SW 1271 (cell line): Measurements from ENCODE around the gene FBXW5.

Experiments used
- DNase-seq, 2 experiments: peaks; one replicate each; lab custom pipeline; 2025; lab: John Stamatoyannopoulos, UW

Gene FBXW5

DNA sequence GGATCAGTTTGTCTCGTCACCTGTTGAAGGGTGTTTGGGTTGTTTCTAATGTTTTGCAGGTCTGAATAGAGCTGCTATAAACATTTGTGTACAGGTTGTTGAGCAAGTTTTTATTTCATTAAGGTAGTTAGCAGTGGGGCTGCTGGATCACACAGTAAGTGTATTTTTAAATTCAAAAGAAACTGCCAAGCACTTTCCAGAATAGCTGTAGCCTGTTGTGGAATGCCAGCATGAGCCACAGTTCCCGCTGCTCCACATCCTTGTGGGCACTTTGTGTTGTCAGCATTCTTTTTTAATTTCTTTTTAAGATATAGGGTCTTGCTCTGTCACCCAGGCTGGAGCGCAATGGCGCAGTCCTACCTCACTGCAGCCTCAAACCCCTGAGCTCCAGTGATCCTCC is 14.5 kb downstream of the FBXW5 start:
- no peak for DNase-seq

DNA sequence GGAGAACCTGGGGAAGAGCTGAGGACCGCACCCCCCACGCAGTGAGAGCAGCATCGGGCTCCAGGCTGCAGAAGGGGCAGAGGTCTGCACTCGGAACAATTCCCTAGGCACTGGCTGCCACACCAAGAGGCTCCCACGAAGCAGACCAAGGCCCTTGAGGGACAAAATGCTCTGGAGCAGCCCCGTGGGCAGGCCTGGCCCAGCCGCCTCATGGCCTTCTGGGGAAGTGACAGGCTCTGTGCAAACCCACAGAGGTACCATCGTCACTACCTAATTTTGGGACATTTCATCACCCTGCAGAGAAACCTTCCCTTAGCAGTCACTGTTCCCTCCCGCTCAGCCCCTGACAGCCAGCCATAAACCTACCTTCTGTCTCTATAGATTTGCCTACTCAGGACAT is 15.9 kb downstream of the FBXW5 start:
- DNase-seq, result no peak

DNA sequence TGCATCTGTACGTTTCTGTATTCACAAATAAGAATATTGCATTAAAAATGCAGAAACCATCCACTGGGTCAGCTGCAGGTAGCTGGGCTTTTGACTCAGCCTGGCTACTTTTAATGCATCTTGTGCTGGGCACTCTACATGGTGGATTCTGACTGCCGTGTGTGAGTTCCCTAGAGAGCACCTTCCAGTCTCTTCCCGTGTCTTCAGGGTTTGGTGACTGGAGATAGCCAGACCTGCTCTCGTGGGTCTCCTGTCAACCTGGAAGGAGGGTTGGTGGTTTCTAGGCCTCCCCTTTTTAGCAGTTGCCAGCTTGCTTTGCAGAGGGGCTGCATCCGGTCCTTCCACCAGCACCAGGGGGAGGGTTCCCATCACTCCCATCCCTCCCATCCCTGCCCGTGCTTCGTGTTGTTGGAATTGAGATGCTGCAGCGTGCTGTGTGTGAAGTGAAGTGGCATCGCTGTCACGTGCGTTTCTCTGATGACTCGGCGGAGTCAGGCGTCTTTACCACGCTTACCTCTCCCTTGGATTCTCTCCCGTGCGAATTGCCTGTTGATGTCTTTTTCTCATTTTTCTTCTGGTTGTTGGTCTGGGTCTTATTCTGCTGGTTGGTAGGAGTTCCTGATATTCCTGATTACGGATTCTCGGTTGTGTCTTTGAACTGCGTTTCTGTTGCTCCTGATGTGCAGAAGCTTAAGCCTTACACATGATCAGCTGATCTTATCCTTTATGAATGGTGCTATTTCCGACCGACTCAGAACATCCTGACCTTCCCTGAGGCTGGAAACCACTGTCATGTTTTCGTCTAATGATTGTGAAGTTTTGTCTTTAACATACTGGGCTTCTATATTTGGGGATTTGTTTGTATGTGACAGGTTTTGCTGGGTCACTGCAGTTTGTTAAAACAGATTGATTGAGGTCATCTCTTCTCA is 16.9 kb downstream of the FBXW5 start:
- DNase-seq, result no peak

DNA sequence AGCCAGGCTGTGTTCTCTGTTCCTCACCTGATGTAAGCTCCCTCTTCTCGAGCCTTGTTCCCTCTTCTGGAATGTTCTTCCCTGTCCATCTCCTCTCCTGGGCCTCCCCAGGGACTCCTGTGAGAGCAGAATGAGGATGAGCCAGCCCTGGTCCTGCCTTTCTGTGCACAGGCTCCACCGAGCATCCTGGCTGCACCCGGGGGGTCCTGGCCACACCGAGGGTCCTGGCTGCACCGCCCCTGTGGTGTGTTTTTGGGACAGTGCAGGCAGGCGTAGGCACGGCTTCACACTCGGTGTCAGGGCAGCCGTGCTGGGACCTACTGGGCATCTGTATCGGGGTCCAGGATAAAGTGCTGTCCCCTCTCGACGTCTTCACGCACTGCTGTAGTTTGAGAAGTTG is 17.8 kb downstream of the FBXW5 start:
- no peak for DNase-seq

DNA sequence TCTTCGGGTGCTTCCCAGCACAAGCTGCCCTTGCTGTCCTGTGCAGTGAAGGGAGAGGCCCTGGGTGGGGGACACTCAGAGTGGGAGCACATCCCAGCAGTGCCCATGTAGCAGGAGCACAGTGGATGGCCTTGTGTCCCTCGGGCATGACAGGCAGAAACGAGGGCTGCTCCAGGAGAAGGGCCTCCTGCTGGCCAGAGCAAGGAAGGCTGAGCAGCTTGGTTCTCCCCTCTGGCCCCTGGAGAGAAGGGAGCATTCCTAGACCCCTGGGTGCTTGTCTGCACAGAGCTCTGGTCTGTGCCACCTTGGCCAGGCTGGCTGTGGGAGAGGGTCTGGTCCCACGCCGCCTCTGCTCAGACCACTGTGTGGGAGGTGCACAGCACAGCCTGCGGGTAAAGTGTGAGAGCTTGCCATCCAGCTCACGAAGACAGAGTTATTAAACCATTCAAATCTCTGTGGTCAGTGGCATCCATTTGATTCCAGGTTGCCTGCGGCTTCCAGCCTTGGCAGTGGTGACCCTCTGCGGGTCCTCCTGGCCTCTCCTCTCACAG is 18.3 kb downstream of the FBXW5 start:
- no peak for DNase-seq

DNA sequence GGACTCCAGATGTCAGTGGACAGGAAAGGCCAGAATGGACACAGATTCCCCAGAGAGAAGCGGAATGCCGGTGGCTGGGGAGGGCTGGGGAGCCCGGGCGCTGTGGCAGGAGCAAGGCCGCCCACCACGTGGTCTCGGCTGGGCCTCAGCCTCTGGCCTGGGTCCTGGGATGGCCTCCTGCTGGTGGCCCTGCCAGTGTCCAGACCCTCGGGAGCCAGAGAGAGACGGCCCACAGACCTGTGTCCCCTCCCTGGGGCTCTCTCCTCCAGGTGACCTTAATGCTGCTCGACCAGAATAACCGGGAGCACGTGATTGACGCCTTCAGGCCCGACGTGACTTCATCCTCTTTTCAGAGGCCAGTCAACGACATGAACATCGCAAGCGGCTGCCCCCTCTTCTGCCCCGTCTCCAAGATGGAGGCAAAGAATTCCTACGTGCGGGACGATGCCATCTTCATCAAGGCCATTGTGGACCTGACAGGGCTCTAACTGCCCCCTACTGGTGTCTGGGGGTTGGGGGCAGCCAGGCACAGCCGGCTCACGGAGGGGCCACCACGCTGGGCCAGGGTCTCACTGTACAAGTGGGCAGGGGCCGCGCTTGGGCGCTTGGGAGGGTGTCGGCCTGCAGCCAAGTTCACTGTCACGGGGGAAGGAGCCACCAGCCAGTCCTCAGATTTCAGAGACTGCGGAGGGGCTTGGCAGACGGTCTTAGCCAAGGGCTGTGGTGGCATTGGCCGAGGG is 19.0 kb downstream of the FBXW5 start:
- DNase-seq, result no peak

DNA sequence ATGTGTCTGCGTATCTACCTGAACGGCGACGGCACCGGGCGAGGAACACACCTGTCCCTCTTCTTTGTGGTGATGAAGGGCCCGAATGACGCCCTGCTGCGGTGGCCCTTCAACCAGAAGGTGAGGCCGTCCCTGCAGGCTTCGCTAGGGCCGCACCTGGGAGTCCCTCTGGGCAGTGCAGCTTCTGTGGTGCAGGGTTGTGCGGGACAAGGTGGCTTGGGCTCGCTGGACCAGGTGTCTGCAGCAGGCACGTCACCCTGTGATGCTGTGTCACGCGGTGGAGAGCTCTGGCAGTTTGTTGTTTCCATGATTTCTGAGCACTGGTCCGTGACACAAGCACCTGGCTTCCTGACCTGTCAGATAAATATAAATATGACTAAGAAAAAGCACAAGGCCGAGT is 20.7 kb downstream of the FBXW5 start:
- DNase-seq, result no peak

DNA sequence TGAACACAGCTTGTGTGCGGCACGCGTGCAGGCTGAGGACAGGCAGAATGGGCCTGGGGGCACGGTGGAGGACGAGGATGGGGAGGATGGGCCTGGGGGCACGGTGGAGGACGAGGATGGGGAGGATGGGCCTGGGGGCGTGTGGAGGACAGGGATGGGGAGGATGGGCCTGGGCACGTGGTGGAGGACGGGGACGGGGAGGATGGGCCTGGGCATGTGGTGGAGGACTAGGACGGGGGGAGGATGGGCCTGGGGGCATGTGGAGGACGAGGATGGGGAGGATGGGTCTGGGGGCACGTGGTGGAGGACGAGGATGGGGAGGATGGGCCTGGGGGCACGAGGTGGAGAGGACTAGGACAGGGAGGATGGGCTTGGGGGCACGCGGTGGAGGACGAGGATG is 22.0 kb downstream of the FBXW5 start:
- no peak for DNase-seq

DNA sequence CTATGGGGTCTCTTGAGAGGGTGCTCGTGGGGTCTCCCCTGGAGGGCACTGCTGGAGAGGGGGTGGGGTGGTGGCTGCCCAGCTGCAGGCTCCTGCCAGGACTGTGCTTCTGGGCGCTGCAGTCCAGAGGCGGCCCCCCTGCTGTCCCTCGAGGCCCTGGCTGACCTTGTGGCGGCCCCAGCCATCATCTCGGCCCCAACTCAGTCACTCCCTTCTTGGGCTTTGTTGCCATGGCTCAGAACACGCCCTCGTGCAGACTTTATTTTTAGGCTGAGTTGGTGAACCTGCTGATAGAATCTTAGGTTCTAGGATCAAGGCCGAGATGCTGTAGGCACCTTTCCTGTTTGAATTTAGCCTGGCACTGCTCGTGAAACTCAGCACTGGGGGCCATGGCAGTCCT is 22.8 kb downstream of the FBXW5 start:
- DNase-seq, result no peak

DNA sequence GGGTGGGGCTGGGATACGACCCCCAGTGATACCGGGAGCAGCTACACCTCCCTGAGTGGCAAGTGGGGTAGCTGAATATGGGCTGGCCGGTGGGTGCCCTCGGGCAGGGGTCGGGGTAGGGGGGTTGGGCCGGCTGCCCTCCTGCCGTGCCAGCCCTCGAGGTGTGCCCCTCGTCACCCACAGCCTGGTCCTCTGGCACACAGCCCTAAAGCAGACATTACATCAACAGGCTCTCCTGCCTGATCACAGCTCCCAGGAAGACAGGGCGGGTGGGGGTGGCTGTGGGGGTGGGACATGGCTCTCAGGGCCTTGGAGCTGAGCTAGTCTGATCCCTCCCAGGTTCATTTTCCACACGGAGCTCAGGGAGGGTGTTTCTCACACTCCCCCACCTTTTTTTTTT is 23.2 kb downstream of the FBXW5 start:
- DNase-seq, result no peak

DNA sequence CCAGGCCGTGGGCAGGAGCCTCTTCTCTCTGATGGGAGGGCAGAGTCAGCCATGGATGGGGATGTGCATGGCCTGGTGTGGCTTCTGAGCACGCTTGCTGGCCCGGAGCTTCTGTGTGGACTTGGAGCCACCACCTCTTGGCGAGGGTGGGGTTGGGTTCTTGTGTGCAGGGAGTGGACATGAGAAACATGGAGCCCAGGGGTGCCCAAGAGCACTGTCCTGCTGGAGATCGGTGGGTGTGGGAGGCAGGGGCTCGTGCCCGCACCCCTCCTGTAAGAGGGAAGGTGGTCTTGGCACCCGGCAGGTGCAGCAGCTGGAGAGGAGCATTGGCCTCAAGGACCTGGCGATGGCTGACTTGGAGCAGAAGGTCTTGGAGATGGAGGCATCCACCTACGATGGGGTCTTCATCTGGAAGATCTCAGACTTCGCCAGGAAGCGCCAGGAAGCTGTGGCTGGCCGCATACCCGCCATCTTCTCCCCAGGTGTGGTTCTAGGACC is 23.8 kb downstream of the FBXW5 start:
- DNase-seq, result no peak

DNA sequence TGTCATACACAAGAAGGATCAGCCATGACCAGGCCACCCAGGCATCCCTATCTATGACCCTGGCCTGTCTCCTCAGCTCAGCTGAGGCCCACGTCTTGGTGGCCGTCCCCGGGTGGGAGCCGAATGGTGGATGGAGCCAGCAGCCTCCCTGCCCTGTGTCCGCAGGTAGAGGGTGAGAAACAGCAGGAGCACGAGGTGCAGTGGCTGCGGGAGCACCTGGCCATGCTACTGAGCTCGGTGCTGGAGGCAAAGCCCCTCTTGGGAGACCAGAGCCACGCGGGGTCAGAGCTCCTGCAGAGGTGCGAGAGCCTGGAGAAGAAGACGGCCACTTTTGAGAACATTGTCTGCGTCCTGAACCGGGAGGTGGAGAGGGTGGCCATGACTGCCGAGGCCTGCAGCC is 24.5 kb downstream of the FBXW5 start:
- no peak for DNase-seq

DNA sequence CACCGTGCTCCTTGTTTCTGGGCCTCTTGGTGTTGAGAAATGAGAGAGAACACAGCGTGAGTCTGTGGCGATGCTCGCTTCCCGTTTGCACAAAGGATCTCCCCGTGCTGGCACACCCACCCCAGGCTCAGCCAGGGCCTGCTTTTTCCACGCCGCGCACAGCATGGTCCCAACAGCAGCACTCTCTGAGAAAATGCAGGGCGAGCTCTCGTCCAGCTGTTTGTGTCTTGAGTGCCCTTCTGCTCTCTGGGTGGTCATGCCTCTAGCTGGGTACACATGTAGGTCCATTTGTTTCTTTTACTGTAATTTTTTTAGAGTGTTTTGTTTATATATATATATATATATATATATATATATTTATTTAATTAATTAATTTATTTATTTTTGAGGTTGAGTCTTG is 26.6 kb downstream of the FBXW5 start:
- no peak for DNase-seq

DNA sequence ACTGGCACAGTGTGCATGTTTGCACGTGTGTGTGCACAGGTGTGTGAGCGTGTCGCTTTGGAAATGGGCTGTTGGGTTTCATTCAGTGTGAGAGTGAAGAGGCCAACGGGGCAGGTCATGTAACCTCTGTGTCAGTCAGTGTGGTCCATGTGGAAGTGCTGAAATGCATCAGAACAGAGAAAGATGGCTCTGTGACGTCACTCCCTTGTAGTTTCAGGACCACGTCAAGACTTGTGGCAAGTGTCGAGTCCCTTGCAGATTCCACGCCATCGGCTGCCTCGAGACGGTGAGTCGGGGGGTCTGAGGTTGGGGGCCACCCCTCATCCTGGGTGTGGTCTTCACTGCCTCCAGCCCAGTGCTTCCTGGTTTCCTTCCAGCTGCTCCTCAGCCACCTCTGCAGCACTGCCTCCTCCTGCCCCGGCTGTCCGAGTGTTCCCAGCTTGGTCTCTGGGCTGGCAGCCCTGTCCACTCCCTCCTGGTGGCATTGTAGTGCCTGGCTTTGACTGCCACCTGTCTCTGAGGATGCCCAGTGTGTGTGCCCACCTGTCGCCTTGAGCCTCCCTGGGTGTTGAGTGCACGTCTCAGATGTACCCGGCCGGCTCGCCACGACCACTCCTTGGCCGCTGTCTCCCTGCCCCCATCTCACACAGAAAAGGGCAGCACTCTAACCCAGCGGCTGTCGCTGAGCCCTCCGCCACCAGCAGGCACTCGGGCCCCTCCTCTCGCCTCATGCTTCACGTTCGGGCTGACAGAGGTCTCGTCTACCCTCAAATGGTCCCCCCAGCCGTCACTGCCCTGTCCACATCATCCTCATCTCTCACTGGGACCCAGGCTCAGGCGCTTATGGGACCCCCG is 28.0 kb downstream of the FBXW5 start:
- DNase-seq, result no peak

DNA sequence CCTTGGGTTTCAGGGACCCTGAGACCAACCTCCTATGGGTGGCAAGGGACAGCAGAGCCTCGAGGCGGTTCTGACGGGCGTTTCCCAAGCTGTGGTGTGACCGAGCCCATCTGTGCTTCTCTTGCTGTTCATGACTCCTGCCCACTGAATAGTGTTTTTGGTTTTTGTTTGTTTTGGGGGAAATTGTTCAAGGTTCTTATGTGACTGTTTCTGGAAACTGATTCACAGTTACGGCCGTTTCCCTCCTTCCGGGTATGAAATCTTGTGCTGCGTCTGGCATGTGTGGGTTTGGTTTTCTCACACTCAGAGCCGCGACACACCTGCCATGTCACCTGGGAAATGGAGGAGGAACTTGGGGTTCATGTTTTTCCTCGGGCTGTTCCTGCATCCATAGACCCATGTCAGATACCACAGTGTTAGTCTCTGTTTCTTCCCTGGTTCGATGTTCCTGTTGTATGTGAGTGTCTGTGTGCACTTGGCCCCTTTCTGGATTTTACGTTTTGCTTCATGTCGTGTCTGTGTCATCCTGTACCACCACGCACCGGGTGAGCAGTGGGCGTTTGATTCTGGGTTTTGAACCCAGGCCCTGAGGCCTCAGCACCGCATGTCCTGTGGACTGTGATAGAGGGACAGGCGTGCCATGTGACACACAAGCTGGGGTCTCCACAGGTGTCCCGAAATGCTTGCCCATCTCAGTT is 28.8 kb downstream of the FBXW5 start:
- DNase-seq, result no peak

DNA sequence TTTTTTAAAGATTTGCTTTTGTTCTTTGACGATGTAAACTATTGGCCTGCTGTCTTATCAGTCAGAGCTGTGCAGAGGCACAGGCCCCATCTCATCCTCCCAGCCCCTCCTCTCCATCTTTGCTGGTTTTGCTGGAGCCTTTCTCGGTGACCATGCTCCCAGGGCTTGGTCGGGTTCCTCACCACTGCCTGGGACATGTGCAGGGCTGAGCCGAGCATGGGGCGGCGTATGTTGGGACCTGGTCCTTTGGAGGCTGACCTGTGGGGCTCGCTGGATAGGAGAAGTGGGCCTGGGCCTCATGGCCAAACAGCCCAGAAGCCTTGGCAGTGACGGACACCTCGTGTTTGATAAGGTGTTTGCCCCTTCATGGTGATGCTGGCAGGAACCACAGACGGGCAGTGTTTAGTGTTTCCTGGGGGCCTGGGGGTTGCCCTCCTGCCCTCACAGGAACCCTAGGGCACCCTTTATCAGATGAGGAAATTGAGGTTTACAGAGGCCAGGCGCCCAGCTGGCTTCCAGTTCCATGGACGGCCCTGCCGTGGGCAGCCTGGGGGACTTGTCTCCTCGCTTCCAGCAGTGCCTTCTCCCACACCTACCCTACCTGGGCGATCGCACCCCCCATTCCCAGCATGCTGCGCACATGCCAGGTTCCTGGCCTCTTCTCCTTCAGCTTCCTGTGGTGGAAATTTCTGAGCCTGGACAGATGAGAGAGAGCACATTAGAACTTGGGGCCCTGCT is 30.7 kb downstream of the FBXW5 start:
- no peak for DNase-seq

DNA sequence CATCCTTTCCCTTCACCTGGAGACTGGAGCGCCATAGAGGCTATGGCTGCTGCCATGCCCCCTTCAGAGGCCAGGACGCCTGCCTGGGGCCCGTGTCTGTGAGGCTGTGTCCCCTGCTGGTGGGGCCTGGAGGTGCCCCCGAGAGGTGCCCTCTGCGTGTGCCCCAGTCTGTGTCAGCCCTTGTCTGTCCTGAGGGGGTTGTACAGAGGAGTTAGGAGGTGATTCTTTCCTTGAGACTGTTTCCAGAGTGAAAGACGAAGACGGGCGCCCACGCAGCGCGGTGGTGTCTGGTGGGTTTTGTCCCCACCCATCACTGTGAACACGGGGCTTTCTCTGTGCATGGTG is 33.7 kb downstream of the FBXW5 start:
- DNase-seq, result no peak

DNA sequence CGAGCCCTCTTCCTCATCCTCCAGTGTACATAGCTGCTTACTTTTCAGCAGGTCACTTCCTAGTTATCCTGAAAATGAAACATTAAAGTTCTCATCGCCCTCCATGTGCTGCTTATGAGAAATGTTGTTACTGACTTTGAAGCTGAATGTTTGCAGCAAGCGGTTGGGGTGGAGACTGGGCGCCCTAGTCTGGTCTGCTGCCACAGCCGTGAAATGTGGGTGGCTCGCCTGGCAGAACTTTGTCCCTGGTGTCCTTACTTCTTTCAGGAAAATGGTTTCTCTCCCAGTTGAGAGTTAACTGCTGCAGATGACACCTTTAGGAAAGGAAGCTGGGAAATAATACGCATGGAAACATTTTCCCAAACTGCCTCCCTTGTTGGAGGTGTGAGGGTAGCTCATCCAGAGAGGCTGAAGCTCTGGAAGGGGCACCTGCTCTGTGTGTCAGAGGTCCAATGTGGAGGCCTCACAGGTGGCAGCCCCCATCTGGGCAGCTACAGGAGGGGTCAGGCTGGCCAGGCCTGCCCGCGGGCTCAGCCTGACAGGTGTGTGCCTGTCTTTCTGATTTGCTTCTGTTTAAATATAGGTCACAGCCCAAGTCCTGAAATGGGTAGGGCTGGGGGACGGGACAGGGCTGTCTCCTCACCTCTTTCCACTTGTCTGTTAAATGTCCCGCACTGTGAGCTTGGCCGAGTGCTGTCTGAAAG is 34.2 kb downstream of the FBXW5 start:
- DNase-seq, result no peak

DNA sequence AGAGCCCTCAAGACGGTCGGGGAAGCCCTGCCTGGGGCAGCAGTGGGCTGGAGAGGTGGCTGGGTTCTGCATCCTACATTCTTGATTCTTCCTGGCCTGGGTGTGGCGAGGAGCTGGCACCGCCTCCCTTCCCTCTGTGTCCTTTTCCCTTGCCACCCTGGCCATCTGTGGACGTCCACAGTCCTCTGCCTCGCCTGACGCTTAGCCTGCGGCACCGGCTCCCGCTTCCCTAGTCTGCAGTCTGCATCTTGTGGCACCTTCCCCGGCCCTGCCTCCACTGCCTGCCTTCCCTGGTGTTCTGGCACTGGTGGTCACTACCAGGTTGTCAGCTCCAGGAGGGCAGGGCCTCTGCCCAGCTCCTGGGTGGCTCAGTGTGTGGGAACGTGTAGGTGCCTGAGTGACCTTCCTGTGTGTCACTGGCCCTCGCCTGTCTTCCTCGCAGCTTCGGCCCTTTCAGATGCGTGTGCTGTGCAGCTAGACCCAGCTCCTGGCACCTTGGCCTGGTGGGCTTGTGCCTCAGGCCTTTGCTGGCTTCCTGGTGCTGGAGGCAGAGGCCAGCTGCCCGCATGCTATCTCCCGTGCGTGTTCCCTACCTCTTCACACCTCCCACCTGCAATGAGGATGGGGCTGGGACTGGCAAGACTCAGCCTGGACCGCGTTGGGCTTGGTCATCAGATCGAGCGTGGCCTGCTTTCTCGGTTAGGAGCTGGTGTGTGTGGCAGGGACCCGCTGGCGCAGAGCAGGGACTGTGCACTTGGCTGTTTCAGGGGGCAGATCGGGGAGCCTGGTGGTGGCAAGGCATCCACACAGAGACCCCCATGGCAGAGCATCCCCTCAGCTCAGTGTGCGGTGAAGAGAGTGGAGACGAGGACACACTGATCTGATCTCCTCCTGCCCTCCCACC is 37.3 kb downstream of the FBXW5 start:
- no peak for DNase-seq
